SH-SY5Y (cell line): ENCODE results near the gene SELENOV.

Source experiments
- GATA2 ChIP-seq: IDR thresholded peaks from 2 replicates; pipeline ENCODE4 v1.6.1; 2011; ENCODE audit warnings: mild to moderate bottlenecking, low read depth, low read length
- GATA3 ChIP-seq: IDR thresholded peaks from 2 replicates; pipeline ENCODE4 v1.6.1; 2011; ENCODE audit warnings: low read depth, mild to moderate bottlenecking, low read length, moderate library complexity

- TF ChIP-seq GATA2 (no peak), GATA3 (no peak)
These were observed 12.1 kb upstream of the SELENOV start for GRCh38 chr19:39502640-39503417.
